ENCODE results near the gene STRIT1.
A peak's percentile ranks its signal among the peaks of the same experiment; 100 is the strongest.
"Not testable (repeated sequence)": the region's sequence is repeated elsewhere in the genome, so short reads cannot be mapped to it uniquely, and the experiment has no call there.

STRIT1 gene

DNA sequence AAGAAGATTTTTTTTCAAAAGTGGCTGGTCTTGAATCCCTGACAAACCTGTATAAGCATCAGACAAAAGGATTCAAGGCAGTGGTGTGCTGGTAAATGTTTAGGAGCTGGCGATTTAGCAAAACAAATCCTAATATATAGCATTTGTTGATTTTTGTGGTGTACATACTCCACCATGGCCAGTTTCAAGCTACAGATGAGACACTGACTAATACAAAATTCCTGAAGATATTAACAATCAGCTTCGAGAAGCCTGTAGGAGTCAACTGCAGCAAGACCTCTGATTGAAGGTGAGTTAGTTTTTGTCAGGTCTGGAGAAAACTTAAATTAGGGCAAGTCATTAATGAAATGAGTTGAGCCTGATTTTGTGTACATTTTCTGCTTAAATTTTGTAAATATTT, 6.7 kb downstream of the STRIT1 start:
- Histone ChIP-seq H3K27me3 (ENCODE audit: insufficient read depth, low read length) (no peaks in the 10 kb centered on the region), H3K4me1 (ENCODE audit: insufficient read depth, low read length) (peaks cover 12% of the 10 kb centered on the region), H3K9ac (ENCODE audit: low read depth, low read length) (no peak overlapping the region), H3K9me3 (ENCODE audit: insufficient read depth, low read depth, low read length) (peaks cover under 1% of the 10 kb centered on the region; the same call in 1 of the 2 replicates), H3K36me3 (ENCODE audit: insufficient read depth, low read length) (no peaks in the 10 kb centered on the region), H3K4me3 (ENCODE audit: low read length) (no peak overlapping the region), H3K27ac (ENCODE audit: low read depth, low read length) (no peak overlapping the region)
- 93% methylated on average over 1 of the region's 2 CpGs for WGBS

DNA sequence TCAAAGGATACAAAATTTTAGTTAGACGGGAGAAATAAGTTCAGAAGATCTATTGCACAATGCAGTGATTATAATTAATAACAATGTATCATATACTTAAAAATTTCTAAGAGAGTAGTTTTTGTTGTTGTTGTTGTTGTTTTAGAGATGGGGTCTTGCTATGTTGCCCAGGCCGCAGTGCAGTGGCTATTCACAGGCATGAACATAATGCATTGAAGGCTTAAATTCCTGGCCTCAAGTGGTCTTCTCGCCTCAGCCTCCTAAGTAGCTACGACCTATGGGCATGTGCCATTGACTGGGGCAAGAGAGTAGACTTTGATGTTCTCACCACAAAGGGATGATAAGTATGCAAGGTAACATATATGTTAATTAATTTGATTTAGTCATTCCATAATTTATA, 7.5 kb downstream of the STRIT1 start:
- Histone ChIP-seq H3K9ac (ENCODE audit: low read depth, low read length) (no peak overlapping the region), H3K27me3 (ENCODE audit: insufficient read depth, low read length) (no peaks in the 10 kb centered on the region), H3K27ac (ENCODE audit: low read depth, low read length) (no peak overlapping the region), H3K4me1 (ENCODE audit: insufficient read depth, low read length) (peaks cover 16% of the 10 kb centered on the region), H3K36me3 (ENCODE audit: insufficient read depth, low read length) (no peaks in the 10 kb centered on the region), H3K4me3 (ENCODE audit: low read length) (no peak overlapping the region), H3K9me3 (ENCODE audit: insufficient read depth, low read depth, low read length) (peaks cover 8% of the 10 kb centered on the region; the same call in 1 of the 2 replicates)
- WGBS: 91% methylated on average over 4 of the region's 4 CpGs

DNA sequence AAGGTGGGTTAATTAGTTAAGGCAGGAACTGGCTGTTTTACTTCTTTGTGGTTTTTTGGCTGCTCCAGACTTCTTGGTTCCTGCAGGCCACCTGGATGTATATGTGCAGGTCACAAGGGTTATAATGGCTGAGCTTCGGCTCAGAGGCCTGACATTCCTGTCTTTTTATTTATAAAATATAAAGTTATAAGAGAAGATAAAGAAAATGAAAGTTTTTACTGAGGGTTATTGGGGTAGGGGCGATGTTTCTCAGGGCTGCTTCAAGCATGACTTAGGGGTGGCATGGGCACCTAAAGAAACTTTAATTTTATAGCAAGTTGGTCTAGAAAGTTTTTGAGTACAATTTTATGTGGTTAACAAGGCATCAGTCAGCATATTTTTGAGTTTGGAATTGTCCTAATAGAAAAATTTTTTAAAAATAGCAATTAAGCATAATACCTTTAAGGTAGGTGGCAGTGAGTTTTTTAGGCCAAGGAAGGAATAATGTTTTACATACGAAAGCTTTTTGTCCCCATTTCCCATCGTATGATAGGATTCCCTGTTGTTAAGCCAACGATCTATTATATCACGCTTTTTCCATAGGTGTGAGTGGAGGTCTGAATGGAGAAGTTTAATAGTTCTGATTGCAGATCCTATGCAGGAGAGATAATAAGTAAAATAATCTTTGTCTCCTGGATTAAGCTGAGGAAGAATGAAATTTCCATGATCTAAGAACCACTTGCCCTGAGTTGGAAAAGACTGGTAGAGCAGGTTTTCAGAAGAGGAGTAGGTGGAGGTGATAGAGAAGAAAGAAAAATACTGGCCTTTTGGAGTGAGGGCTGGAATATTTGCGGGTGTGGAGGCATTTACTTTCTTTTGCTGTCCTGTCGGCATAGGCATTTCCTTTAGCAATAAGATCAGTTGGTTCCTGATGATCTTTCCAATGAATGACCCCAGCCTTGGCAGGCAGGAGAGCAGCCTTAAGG, 10.1 kb downstream of the STRIT1 start:
- H3K4me1 ChIP-seq (ENCODE audit: insufficient read depth, low read length): peaks cover 16% of the 10 kb centered on the region
- H3K36me3 ChIP-seq (ENCODE audit: insufficient read depth, low read length): no peaks in the 10 kb centered on the region
- H3K9me3 ChIP-seq (ENCODE audit: insufficient read depth, low read depth, low read length): peaks cover 19% of the 10 kb centered on the region
- no peak overlapping the region for H3K9ac ChIP-seq (ENCODE audit: low read depth, low read length)
- no peak overlapping the region for H3K4me3 ChIP-seq (ENCODE audit: low read length)
- H3K27me3 ChIP-seq (ENCODE audit: insufficient read depth, low read length): no peaks in the 10 kb centered on the region
- no peak overlapping the region for H3K27ac ChIP-seq (ENCODE audit: low read depth, low read length)
- 95% methylated on average over 7 of the region's 8 CpGs for WGBS

DNA sequence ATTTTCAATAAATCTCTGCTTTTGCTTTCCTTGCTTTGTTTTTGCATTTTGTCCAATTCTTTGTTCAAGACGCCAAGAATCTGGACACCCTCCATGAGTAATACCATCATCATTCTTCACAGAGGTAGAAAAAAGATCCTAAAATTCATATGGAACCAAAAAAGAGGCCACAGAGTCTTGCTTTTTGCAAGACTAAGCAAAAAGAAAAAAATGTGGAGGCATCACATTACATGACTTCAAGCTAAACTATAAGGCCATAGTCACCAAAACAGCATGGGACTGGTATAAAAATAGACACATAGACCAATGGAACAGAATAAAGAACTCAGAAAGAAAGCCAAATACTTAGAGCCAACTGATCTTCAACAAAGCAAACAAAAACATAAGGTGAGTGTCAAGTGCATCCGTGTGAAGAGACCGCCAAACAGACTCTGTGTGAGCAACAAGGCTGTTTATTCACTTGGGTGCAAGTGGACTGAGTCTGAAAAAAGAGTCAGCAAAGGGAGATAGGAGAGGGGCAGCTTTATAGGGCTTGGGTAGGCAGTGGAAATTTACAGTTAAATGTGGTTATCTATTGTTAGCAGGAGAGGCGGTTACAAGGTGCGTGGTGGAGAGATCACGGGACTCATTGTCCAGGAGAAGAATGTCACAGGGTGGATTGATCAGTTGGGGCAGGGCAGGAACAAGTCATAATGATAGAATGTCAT, 10.9 kb downstream of the STRIT1 start:
- no peaks in the 10 kb centered on the region for H3K27me3 ChIP-seq (ENCODE audit: insufficient read depth, low read length)
- H3K9ac ChIP-seq (ENCODE audit: low read depth, low read length): no peak overlapping the region
- no peak overlapping the region for H3K4me3 ChIP-seq (ENCODE audit: low read length)
- no peaks in the 10 kb centered on the region for H3K36me3 ChIP-seq (ENCODE audit: insufficient read depth, low read length)
- peak overlapping the region; percentile 73; the same call in 1 of the 2 replicates for H3K27ac ChIP-seq (ENCODE audit: low read depth, low read length)
- peaks cover 16% of the 10 kb centered on the region for H3K4me1 ChIP-seq (ENCODE audit: insufficient read depth, low read length)
- H3K9me3 ChIP-seq (ENCODE audit: insufficient read depth, low read depth, low read length): peaks cover 19% of the 10 kb centered on the region
- WGBS: 92% methylated on average over 6 of the region's 6 CpGs

DNA sequence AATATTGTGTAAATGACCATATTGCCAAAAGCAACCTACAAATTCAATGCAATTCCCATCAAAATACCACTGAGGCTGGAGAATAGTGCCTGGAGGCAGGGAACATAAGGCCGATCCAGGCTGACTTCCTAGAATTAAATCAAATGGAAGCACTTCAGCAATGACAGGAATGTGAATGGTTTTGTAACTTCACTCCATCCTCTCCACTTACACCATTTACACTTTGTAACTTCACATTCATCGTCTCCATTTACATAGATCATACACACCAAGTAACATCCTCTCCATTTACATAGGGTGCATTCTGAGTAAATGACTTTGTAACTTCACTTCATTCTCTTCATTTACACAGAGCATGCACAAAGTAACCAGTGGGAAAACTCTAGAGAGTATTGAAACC, 11.6 kb downstream of the STRIT1 start:
- H3K4me3 ChIP-seq (ENCODE audit: low read length): no peak overlapping the region
- peaks cover 19% of the 10 kb centered on the region for H3K9me3 ChIP-seq (ENCODE audit: insufficient read depth, low read depth, low read length)
- peaks cover 16% of the 10 kb centered on the region for H3K4me1 ChIP-seq (ENCODE audit: insufficient read depth, low read length)
- H3K9ac ChIP-seq (ENCODE audit: low read depth, low read length): no peak overlapping the region
- peak overlapping the region; percentile 73; the same call in 1 of the 2 replicates for H3K27ac ChIP-seq (ENCODE audit: low read depth, low read length)
- H3K27me3 ChIP-seq (ENCODE audit: insufficient read depth, low read length): no peaks in the 10 kb centered on the region
- H3K36me3 ChIP-seq (ENCODE audit: insufficient read depth, low read length): no peaks in the 10 kb centered on the region
- WGBS: 87% methylated on average over 2 of the region's 2 CpGs

DNA sequence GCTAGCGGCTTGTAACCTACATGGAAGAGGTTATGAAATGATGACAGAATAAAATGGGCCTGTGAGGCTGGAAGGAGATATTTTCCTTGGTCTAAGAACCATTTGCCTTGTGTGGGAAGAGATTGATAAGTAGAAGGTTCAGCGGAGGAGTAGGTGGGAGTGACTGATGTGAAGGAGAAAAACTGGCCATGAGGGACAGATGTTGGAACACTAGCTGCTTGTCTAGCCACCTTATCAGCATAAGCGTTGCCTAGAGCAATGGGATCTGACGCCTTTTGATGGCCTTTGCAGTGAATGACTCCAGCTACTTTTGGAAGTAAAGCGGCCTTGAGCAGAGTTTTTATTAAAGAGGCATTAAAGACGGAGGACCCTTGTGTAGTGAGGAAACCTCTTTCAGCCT, 17.4 kb downstream of the STRIT1 start:
- WGBS: 98% methylated on average over 6 of the region's 6 CpGs
- not testable (repeated sequence) for H3K4me3 ChIP-seq (ENCODE audit: low read length); H3K9ac ChIP-seq (ENCODE audit: low read depth, low read length); H3K4me1 ChIP-seq (ENCODE audit: insufficient read depth, low read length); H3K27ac ChIP-seq (ENCODE audit: low read depth, low read length); H3K36me3 ChIP-seq (ENCODE audit: insufficient read depth, low read length); H3K27me3 ChIP-seq (ENCODE audit: insufficient read depth, low read length)
- peaks cover 12% of the 10 kb centered on the region for H3K9me3 ChIP-seq (ENCODE audit: insufficient read depth, low read depth, low read length)

DNA sequence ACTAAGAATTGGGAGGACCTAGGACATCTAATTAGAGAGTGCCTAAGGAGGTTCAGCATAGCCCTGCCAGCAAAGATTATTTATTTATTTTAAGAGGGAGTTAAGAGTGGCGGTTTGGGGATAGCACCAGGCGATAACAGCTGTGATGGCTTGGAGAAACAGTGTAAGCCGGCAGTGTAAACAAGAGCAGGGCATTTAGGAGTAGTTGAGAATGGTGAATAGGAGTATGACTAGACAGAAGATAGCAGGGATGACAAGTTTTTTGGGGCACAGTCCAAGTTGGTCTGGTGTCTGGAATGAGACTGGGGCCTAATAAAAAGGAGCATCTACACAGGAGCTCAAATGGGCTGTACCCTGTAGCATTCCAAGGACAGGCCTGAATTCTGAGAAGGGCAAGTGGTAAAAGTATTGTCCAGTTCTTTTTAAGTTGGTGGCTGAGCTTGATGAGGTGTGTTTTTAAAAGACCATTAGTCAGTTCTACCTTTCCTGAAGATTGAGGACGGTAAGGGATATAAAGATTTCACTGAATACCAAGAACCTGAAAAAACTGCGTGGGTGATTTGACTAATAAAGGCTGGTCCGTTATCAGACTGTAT, 18.2 kb downstream of the STRIT1 start:
- H3K27me3 ChIP-seq (ENCODE audit: insufficient read depth, low read length); H3K36me3 ChIP-seq (ENCODE audit: insufficient read depth, low read length); H3K9ac ChIP-seq (ENCODE audit: low read depth, low read length); H3K9me3 ChIP-seq (ENCODE audit: insufficient read depth, low read depth, low read length); H3K27ac ChIP-seq (ENCODE audit: low read depth, low read length); H3K4me1 ChIP-seq (ENCODE audit: insufficient read depth, low read length); H3K4me3 ChIP-seq (ENCODE audit: low read length): not testable (repeated sequence)
- WGBS: 88% methylated on average over 6 of the region's 6 CpGs

DNA sequence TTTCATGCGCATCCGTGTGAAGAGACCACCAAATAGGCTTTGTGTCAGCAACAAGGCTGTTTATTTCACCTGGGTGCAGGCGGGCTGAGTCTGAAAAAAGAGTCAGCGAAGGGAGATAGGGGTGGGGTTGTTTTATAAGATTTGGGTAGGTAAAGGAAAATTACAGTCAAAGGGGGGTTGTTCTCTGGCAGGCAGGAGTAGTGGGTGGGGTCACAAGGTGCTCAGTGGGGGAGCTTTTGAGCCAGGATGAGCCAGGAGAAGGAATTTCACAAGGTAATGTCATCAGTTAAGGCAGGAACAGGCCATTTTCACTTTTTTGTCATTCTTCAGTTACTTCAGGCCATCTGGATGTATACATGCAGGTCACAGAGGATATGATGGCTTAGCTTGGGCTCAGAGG, 19.0 kb downstream of the STRIT1 start:
- 81% methylated on average over 4 of the region's 4 CpGs for WGBS
- not testable (repeated sequence) for H3K27ac ChIP-seq (ENCODE audit: low read depth, low read length); H3K4me3 ChIP-seq (ENCODE audit: low read length); H3K36me3 ChIP-seq (ENCODE audit: insufficient read depth, low read length); H3K27me3 ChIP-seq (ENCODE audit: insufficient read depth, low read length); H3K9ac ChIP-seq (ENCODE audit: low read depth, low read length); H3K9me3 ChIP-seq (ENCODE audit: insufficient read depth, low read depth, low read length); H3K4me1 ChIP-seq (ENCODE audit: insufficient read depth, low read length)

DNA sequence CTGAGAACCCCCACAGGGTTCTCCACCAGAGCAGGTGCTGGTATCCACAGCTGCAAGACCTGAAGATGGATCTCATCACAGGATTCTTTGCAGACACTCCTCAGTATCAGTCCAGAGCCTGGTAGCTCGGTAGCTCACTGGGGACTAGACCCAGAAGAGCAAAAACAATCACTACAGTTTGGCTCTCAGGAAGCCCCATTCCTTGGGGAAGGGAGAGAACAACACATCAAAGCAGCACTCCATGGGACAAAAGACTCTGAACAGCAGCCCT, 22.2 kb downstream of the STRIT1 start:
- Histone ChIP-seq H3K9me3 (ENCODE audit: insufficient read depth, low read depth, low read length) (no peaks in the 10 kb centered on the region), H3K27ac (ENCODE audit: low read depth, low read length) (no peak overlapping the region), H3K9ac (ENCODE audit: low read depth, low read length) (no peak overlapping the region), H3K27me3 (ENCODE audit: insufficient read depth, low read length) (no peaks in the 10 kb centered on the region), H3K4me1 (ENCODE audit: insufficient read depth, low read length) (no peaks in the 10 kb centered on the region), H3K4me3 (ENCODE audit: low read length) (no peak overlapping the region), H3K36me3 (ENCODE audit: insufficient read depth, low read length) (no peaks in the 10 kb centered on the region)
- WGBS: 97% methylated on average over 1 of the region's 1 CpG

DNA sequence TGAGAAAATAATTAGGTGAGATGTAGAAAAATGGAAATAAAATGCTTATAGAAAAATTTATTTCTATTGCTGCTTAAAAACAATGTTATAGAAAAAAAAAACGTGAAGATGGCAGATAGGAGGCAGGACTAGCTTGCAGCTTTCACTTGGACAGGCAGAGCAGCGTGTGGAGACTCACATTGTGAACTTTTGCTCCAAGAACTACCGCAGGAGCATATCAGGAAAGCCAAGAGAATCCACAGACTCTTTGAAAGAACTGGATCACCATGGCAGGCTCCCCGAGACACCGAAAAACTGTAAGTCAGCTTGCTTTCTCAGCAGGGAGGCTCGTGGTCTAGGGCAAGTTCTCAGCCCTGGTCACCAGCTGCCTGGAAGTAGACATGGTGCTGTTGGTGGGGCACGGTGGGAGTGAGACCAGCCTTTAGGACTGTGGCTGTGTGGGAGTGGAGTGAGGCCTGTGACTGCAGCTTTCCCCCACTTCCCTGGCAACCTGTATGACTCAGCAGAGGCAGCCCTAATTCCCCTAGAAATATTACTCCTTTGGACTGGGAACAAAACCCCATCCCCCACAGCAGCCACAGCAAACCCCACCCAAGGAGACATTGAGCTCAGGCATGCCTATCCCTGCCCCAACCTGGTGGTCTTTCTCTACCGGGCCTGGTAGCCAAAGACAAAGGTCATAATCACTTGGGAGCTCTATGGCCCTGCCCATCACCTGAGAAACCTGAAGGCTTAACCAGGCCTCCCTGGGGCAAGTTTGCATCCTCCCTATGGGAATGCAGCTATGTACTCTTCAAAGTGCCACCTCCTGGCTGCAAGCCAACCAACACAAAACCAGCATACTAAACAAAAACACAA, 22.8 kb downstream of the STRIT1 start:
- Histone ChIP-seq H3K27me3 (ENCODE audit: insufficient read depth, low read length) (no peaks in the 10 kb centered on the region), H3K9me3 (ENCODE audit: insufficient read depth, low read depth, low read length) (no peaks in the 10 kb centered on the region), H3K4me3 (ENCODE audit: low read length) (no peak overlapping the region), H3K9ac (ENCODE audit: low read depth, low read length) (no peak overlapping the region), H3K4me1 (ENCODE audit: insufficient read depth, low read length) (no peaks in the 10 kb centered on the region), H3K27ac (ENCODE audit: low read depth, low read length) (peak overlapping the region; percentile 65; the same call in 1 of the 2 replicates), H3K36me3 (ENCODE audit: insufficient read depth, low read length) (no peaks in the 10 kb centered on the region)
- 88% methylated on average over 8 of the region's 8 CpGs for WGBS

All from HUES64 (cell line).